ENCODE measurements around the gene AUTS2. TPM values are rescaled to one million over a fixed set of nuclear protein-coding genes. Genes with fewer than 3 reads are reported as not detected.

AUTS2 gene
- total RNA-seq, 2 donors from 2014 or later = 2.9 to 7.9 TPM

DNA sequence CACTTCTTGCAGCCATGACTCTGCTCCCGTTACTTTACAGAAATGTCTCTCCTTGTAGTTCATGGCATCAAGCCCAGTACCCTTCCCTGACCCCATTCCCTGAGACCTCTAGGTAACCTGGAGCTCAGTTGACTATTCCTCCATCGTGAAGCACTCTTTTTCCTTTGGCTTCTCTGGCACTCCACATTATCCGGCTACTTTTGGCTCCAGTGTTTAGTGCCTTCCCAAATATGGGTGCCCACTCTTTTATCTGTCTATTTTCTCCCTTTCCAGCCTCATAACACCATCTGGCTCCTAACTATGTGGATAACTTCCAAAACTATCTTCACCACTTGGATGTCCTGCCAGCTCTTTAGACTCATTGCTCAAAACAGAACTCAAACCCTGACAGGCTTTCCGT lies 788.9 kb downstream of the AUTS2 start:
- ATAC-seq (replicated peaks in 1 of 2) (no peak), DNase-seq (no peak)
- H3K4me1 Mint-ChIP-seq (ENCODE audit: low read depth) = peaks cover 4% of the 10 kb centered on the region
- H3K4me3 Mint-ChIP-seq = no peak overlapping the region
- H3K36me3 Mint-ChIP-seq (ENCODE audit: insufficient read depth in 2 of 2) = no peaks in the 10 kb centered on the region
- peaks cover 0 to 3% of the 10 kb centered on the region in 2 donors for H3K9me3 Mint-ChIP-seq
- H3K27me3 Mint-ChIP-seq (ENCODE audit: low read depth) = peaks cover 7% of the 10 kb centered on the region
- H3K27ac Mint-ChIP-seq = no peak overlapping the region

DNA sequence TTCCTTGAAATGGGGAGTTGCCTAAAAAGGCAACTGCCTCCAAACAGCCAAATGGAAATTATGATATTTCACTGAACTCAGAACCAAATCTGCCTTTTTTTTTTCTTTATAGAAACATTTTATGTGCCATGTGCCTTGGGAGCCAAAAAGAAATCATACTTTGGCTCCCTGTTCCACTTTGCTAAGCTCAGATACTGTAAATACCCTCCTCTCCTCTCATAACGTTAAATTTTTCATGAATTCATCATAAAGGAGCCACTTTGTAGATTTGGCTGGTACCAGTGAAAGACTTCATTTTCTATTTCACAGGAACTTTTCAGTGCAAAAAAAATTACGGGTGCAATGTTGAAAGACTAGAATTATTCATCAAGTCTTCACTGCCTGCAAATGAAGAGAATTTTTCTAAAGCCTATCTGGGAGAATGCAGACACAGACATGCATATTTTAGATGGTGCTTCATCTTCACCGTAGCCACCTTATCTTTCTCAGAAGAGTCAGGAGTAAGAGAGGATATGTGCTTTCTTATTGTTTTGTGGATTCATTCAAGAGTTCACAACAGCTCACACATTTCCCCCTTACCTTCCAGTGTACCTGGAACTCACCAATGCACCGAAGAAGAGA lies 791.4 kb downstream of the AUTS2 start:
- Mint-ChIP-seq H3K4me3 (no peak overlapping the region), H3K27me3 (ENCODE audit: low read depth) (no peaks in the 10 kb centered on the region), H3K4me1 (ENCODE audit: low read depth) (peaks cover 8% of the 10 kb centered on the region), H3K27ac (no peak overlapping the region), H3K36me3 (ENCODE audit: insufficient read depth in 2 of 2) (no peaks in the 10 kb centered on the region), H3K9me3 (peaks cover 0 to 2% of the 10 kb centered on the region in 2 donors)
- ATAC-seq (replicated peaks in 1 of 2) (no peak), DNase-seq (no peak)

DNA sequence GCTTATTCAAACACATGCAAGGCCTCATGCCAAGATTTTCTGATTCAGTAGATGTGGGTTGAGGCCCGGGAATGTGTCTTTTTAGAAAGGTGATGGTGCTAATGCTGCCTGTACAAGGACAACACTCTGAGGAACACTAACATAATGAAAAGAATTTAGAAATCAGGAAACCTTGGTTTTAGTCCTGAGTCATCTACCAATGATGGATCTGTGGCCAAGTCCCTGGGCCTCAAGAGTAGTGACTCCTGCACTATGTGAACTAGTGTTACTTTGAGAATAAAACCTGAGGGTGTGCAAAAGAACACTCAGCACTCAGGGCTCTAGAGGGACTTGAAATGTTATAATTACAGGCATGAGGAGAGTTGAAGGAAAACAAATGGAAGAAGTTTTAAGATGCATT lies 792.0 kb downstream of the AUTS2 start:
- Mint-ChIP-seq H3K27ac (no peak overlapping the region), H3K36me3 (ENCODE audit: insufficient read depth in 2 of 2) (no peaks in the 10 kb centered on the region), H3K9me3 (peaks cover 0 to 2% of the 10 kb centered on the region in 2 donors), H3K27me3 (ENCODE audit: low read depth) (no peaks in the 10 kb centered on the region), H3K4me1 (ENCODE audit: low read depth) (peaks cover 8% of the 10 kb centered on the region), H3K4me3 (no peak overlapping the region)
- ATAC-seq (replicated peaks in 1 of 2) (no peak), DNase-seq (no peak)

DNA sequence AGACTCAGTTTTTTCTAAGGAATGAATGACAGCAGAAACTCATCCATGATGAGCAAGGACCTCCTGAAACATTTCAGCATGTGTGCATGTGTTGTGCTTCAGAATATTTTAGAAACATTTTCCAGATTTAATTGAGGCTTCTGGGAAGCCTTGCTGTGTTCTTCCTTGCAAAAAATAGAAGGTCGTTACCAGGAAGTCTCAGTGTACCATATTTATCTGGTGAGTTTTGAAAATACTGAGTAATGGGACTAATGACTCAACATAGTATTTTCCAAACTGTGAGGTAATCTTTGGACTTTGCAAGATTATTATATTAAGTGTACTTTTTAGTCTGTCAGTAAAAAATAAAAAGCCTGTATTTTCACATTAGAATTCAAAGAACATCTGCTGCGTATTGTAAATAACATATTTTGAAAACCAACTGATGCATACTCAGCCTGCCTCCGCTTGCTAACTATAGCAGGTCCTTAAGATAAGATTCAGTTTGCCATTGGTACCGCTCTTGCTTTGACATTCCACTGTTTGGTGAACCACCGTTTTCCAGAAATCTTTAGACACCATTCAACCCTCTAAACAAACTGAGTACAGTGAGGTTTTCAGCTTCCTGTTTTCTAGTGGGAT lies 794.1 kb downstream of the AUTS2 start:
- no peak for DNase-seq
- no peaks in the 10 kb centered on the region for H3K36me3 Mint-ChIP-seq (ENCODE audit: insufficient read depth in 2 of 2)
- ATAC-seq (replicated peaks in 1 of 2) = no peak
- H3K27me3 Mint-ChIP-seq (ENCODE audit: low read depth) = no peaks in the 10 kb centered on the region
- H3K4me3 Mint-ChIP-seq = no peak overlapping the region
- peaks cover 8% of the 10 kb centered on the region for H3K4me1 Mint-ChIP-seq (ENCODE audit: low read depth)
- peaks cover 0 to 2% of the 10 kb centered on the region in 2 donors for H3K9me3 Mint-ChIP-seq
- no peak overlapping the region for H3K27ac Mint-ChIP-seq

DNA sequence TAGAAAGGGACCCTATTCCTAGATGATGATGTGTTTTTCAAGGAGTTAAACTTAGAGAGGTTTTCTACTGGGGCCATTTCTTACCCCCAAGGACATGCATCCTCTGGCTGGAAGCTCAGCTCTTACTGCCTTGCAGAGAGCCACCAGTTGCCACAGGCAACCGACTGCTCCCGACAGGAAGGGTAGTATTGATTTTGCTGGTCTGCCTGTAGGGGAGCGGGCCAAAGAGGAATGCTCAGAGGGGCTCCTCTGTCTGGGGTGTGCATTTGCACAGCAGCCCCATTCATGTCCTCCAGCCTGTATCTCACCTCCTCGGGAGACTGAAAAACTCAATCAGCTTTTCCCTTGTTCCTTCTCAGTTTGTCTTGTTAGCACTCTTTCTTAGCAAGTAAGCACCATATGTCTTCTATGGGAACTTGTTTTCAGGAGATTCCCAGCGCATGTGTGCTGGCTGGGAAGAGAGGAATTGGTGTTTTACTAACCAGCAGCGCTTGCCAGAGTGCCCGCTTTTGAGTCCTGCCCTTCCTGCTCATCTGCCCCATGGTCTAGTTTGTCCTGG lies 794.7 kb downstream of the AUTS2 start:
- ATAC-seq (replicated peaks in 1 of 2) (no peak), DNase-seq (no peak)
- Mint-ChIP-seq H3K4me3 (no peak overlapping the region), H3K4me1 (ENCODE audit: low read depth) (peaks cover 8% of the 10 kb centered on the region), H3K9me3 (peaks cover 0 to 2% of the 10 kb centered on the region in 2 donors), H3K27ac (no peak overlapping the region), H3K27me3 (ENCODE audit: low read depth) (no peaks in the 10 kb centered on the region), H3K36me3 (ENCODE audit: insufficient read depth in 2 of 2) (no peaks in the 10 kb centered on the region)

DNA sequence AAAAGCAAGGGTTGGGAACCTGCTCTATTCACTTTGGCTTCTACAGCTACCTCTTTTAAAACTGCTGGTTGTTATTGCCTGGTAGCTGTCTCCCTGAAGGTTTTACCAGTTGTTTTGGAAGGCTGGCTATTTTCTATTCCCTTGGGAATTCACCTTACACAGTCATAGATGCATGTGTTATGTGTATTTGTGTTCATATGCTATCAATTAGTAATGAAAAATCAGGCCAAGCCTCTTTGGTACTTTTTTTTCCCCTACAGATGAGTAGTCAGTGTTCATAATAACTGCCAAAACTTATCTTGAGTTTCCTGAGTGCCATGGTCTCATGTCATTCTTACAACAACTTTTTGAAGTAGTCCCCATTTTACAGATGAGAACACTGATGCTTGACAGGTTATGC lies 795.7 kb downstream of the AUTS2 start:
- Mint-ChIP-seq H3K27me3 (ENCODE audit: low read depth) (no peaks in the 10 kb centered on the region), H3K36me3 (ENCODE audit: insufficient read depth in 2 of 2) (no peaks in the 10 kb centered on the region), H3K4me1 (ENCODE audit: low read depth) (peaks cover 8% of the 10 kb centered on the region), H3K9me3 (peaks cover 0 to 2% of the 10 kb centered on the region in 2 donors), H3K27ac (no peak overlapping the region), H3K4me3 (no peak overlapping the region)
- ATAC-seq (replicated peaks in 1 of 2) (no peak), DNase-seq (no peak)

DNA sequence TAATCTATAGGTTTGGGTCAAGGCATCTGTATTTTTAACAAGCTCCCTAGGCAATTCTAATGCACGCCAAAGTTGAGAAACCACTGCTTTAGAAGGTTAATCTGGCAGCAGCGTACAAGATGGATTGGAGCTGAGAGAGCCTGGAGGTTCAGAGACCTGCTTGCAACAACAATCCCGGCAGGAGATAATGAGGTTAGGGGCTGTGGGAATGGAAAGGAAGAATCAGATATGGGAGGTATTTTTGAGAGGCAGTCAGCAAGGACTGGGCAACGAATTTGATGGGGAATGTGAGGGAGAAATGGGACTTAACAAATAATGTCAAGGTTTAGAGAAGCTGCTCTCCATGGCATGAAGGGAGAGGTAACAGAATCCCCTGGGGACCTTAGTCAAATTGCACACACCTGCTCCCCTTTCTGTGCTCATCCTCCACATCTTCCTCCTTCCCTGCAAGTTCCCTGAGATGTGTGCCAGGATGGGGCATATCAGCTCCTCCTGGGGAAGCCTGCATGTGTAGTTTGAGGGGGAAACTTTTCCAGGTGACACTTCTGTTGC lies 802.6 kb downstream of the AUTS2 start:
- Mint-ChIP-seq H3K4me1 (ENCODE audit: low read depth) (no peaks in the 10 kb centered on the region), H3K27me3 (ENCODE audit: low read depth) (peaks cover 15% of the 10 kb centered on the region), H3K27ac (no peak overlapping the region), H3K36me3 (ENCODE audit: insufficient read depth in 2 of 2) (no peaks in the 10 kb centered on the region), H3K4me3 (no peak overlapping the region), H3K9me3 (peaks cover 0 to 2% of the 10 kb centered on the region in 2 donors)
- ATAC-seq (replicated peaks in 1 of 2) (no peak), DNase-seq (no peak)

DNA sequence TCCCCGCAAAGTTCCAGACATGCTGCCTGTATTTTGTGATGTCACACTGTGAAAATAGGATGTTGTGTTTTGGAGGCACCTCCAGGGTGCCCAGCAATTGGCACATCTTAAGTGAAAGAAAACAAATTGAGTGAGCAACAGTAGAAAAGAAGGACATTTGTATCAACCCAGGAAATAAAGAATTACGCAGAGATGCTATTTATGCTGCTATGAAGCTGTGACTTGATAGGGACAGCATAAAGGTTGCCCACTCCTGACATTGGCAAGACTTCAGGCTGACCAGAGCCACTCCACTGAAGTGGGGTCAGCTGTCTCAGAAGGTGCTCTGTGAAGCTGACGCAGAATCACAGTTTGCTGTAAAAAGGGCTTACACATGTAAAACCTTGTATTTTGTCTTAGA lies 803.8 kb downstream of the AUTS2 start:
- no peak for ATAC-seq (replicated peaks in 1 of 2)
- Mint-ChIP-seq H3K27ac (no peak overlapping the region), H3K4me3 (no peak overlapping the region), H3K36me3 (ENCODE audit: insufficient read depth in 2 of 2) (no peaks in the 10 kb centered on the region), H3K27me3 (ENCODE audit: low read depth) (peaks cover 15% of the 10 kb centered on the region), H3K9me3 (peaks cover 0 to 2% of the 10 kb centered on the region in 2 donors), H3K4me1 (ENCODE audit: low read depth) (no peaks in the 10 kb centered on the region)
- DNase-seq = no peak

DNA sequence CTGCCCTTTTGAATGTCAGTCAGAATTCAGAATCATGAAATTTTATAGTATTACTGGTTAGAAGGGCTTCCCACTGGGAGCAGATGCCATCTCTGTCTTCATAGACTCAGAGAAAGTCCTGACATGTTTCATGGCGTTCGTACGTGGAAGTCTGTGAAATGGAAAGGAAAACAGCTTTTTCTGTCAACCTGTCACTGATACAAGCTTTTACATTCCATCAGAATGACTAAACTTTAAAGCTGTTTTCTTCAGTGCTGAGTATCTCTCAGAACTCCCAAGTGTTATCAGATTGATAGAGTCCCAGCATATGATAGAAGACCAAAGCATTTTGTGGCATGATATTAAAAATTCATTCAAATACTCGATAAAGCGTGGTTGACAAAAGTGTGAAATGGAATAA lies 807.0 kb downstream of the AUTS2 start:
- Mint-ChIP-seq H3K27ac (no peak overlapping the region), H3K4me1 (ENCODE audit: low read depth) (no peaks in the 10 kb centered on the region), H3K27me3 (ENCODE audit: low read depth) (peaks cover 12% of the 10 kb centered on the region), H3K4me3 (no peak overlapping the region), H3K9me3 (peaks cover 0 to under 1% of the 10 kb centered on the region in 2 donors), H3K36me3 (ENCODE audit: insufficient read depth in 2 of 2) (no peaks in the 10 kb centered on the region)
- ATAC-seq (replicated peaks in 1 of 2) (no peak), DNase-seq (no peak)

DNA sequence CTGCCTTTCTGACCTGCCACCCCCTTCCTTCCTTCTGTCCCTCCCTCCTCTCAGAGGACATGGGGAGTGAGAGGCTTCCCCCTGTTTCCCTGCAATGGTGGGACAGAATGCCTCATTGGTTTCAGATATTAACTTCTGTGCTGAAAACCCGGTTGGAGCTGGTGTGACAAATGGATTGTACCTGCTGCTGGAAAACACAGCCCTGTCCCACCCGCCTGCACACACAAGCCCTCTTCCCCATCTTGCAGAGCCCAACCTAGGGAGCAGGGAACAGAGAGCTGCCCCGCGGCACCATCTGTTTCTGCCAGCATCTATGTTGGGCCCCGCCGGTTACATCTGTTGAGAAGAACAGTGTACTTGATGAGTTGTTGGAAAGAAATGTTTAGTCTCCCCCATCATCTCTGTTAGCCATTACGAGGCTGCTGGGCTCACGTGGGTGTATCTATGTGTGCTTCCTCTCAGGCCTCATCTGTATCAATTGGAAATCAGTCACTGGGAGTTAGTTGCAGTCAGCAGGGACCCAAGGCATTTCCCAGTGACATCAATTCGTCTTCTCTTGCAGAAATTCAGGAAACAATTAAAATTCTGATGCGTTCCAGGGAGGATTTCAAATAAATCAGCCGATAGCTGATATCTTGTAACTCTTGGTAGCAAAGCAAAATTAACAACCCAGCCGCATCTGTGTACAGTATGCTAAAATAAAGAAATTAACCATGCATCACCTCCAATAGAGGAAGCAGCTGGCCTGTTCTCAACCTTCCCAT lies 808.1 kb downstream of the AUTS2 start:
- Mint-ChIP-seq H3K36me3 (ENCODE audit: insufficient read depth in 2 of 2) (no peaks in the 10 kb centered on the region), H3K27ac (no peak overlapping the region), H3K4me1 (ENCODE audit: low read depth) (no peaks in the 10 kb centered on the region), H3K4me3 (no peak overlapping the region), H3K27me3 (ENCODE audit: low read depth) (peaks cover 2% of the 10 kb centered on the region), H3K9me3 (no peaks in the 10 kb centered on the region)
- no peak for DNase-seq
- ATAC-seq (replicated peaks in 1 of 2) = no peak

DNA sequence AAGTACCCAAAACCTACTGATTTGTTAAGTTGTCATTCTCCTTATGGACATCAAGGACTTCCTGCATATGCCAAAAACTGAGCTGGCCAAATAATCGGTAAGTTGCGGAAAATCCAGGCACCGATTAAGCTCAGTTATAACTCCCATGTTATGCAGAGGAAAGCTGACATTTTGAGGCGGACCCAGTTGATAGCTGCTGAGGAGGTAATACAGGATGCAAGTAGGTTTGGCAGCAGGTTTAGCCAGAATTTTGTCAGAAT lies 808.6 kb downstream of the AUTS2 start:
- Mint-ChIP-seq H3K27ac (no peak overlapping the region), H3K4me1 (ENCODE audit: low read depth) (no peaks in the 10 kb centered on the region), H3K4me3 (no peak overlapping the region), H3K36me3 (ENCODE audit: insufficient read depth in 2 of 2) (no peaks in the 10 kb centered on the region), H3K27me3 (ENCODE audit: low read depth) (no peaks in the 10 kb centered on the region), H3K9me3 (no peaks in the 10 kb centered on the region)
- no peak for DNase-seq
- no peak for ATAC-seq (replicated peaks in 1 of 2)

DNA sequence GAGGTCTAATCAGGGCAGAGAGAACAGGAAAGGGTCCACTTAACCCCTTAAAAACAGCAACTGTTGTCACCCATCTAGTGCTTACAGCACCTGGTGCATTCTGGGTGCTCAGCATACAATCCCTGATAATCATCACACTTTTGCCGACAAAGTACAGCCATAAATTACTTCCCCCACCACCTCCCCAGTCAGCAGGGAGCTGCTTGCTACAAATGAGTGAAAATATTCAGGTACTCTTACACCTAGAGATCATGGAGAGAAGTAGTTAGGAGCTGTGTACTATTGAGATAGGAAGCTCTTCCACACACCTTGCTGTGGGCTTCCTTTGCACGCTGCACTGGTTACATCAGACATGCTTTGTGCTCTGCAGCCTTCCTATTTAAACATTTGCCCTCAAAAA lies 810.2 kb downstream of the AUTS2 start:
- DNase-seq = no peak
- Mint-ChIP-seq H3K4me1 (ENCODE audit: low read depth) (no peaks in the 10 kb centered on the region), H3K27ac (no peak overlapping the region), H3K4me3 (no peak overlapping the region), H3K9me3 (no peaks in the 10 kb centered on the region), H3K36me3 (ENCODE audit: insufficient read depth in 2 of 2) (no peaks in the 10 kb centered on the region), H3K27me3 (ENCODE audit: low read depth) (no peaks in the 10 kb centered on the region)
- ATAC-seq (replicated peaks in 1 of 2) = no peak

DNA sequence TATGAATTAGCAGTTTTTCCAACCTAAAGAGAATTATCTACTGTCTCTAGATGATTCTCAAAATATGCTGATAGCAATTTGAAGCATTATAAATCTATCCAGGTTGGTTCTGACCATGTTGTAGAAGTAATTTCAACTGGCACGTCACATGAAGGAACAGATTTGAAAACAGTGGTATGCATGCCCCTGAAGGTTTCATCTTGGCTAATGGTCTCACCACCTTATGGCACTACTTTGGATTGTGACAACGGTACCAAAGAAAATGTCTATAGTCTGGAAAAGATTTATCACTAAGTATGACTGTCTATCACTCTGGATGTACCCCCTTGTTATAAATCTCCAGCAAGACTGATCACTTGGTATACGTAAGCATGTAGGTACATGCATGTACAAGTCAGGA lies 810.6 kb downstream of the AUTS2 start:
- no peak for ATAC-seq (replicated peaks in 1 of 2)

More for the DNA sequence above, 810.6 kb downstream of the AUTS2 start:
- Mint-ChIP-seq H3K27me3 (ENCODE audit: low read depth) (no peaks in the 10 kb centered on the region), H3K4me3 (no peak overlapping the region), H3K27ac (no peak overlapping the region), H3K4me1 (ENCODE audit: low read depth) (no peaks in the 10 kb centered on the region), H3K9me3 (no peaks in the 10 kb centered on the region), H3K36me3 (ENCODE audit: insufficient read depth in 2 of 2) (no peaks in the 10 kb centered on the region)
- no peak for DNase-seq

Measured in activated T-cell treated with anti-CD3 and anti-CD28 coated beads, Interleukin-2, amount 50 U/mL, for 72 hours (primary cell).